ENCODE data around the gene DEPP1.

Gene DEPP1

GRCh38 chr10:44990965-44991364, 12.4 kb upstream of the DEPP1 start:
- no peak overlapping the region for H3K27ac ChIP-seq (ENCODE audit: low read depth, low read length)
- TF ChIP-seq CTCF (IDR thresholded peaks at IDR 0.05; ENCODE audit: low read depth, low read length, poor library complexity, severe bottlenecking) (no peak), EZH2phosphoT487 (IDR thresholded peaks at IDR 0.05; ENCODE audit: borderline replicate concordance, low read length) (no peak)

GRCh38 chr10:44990302-44990655, 11.7 kb upstream of the DEPP1 start:
- H3K4me1 ChIP-seq (ENCODE audit: control insufficient read depth, low read length), result no peaks in the 10 kb centered on the region
- H3K27me3 ChIP-seq (ENCODE audit: control insufficient read depth, low read length), result peaks cover 14% of the 10 kb centered on the region
- no peak overlapping the region for H3K4me3 ChIP-seq (ENCODE audit: low read length)
- no peaks in the 10 kb centered on the region for H3K79me2 ChIP-seq (ENCODE audit: control insufficient read depth, low read length)
- no peaks in the 10 kb centered on the region for H3K9me3 ChIP-seq (ENCODE audit: control insufficient read depth, insufficient read depth, low read length)
- H4K20me1 ChIP-seq (ENCODE audit: control insufficient read depth, insufficient read depth, low read depth, low read length), result no peaks in the 10 kb centered on the region
- no peaks in the 10 kb centered on the region for H3K36me3 ChIP-seq (ENCODE audit: control insufficient read depth, low read length)
- no peaks in the 10 kb centered on the region for H3F3A ChIP-seq (ENCODE audit: control insufficient read depth, insufficient read depth)
- TF ChIP-seq CTCF (IDR thresholded peaks at IDR 0.05; ENCODE audit: low read depth, low read length, poor library complexity, severe bottlenecking), result no peak
- TF ChIP-seq EZH2phosphoT487 (IDR thresholded peaks at IDR 0.05; ENCODE audit: borderline replicate concordance, low read length), result no peak
- H3K4me2 ChIP-seq (ENCODE audit: low read length), result no peak overlapping the region
- H3K9me2 ChIP-seq (replicated peaks; ENCODE audit: control insufficient read depth, low read length), result no peaks in the 10 kb centered on the region
- H3K27ac ChIP-seq (ENCODE audit: low read depth, low read length), result no peak overlapping the region

More at GRCh38 chr10:44990965-44991364, 12.4 kb upstream of the DEPP1 start:
- no peaks in the 10 kb centered on the region for H3K79me2 ChIP-seq (ENCODE audit: control insufficient read depth, low read length)
- no peaks in the 10 kb centered on the region for H3K9me2 ChIP-seq (replicated peaks; ENCODE audit: control insufficient read depth, low read length)
- no peaks in the 10 kb centered on the region for H3K36me3 ChIP-seq (ENCODE audit: control insufficient read depth, low read length)
- no peak overlapping the region for H3K4me3 ChIP-seq (ENCODE audit: low read length)
- H3K4me1 ChIP-seq (ENCODE audit: control insufficient read depth, low read length), result no peaks in the 10 kb centered on the region
- no peaks in the 10 kb centered on the region for H3K9me3 ChIP-seq (ENCODE audit: control insufficient read depth, insufficient read depth, low read length)
- peaks cover 8% of the 10 kb centered on the region for H3K27me3 ChIP-seq (ENCODE audit: control insufficient read depth, low read length)
- no peaks in the 10 kb centered on the region for H3F3A ChIP-seq (ENCODE audit: control insufficient read depth, insufficient read depth)
- H3K4me2 ChIP-seq (ENCODE audit: low read length), result no peak overlapping the region
- H4K20me1 ChIP-seq (ENCODE audit: control insufficient read depth, insufficient read depth, low read depth, low read length), result no peaks in the 10 kb centered on the region

GRCh38 chr10:44989597-44990301, 11.1 kb upstream of the DEPP1 start:
- Histone ChIP-seq H3K4me2 (ENCODE audit: low read length) (no peak overlapping the region), H3F3A (ENCODE audit: control insufficient read depth, insufficient read depth) (no peaks in the 10 kb centered on the region), H3K27ac (ENCODE audit: low read depth, low read length) (no peak overlapping the region), H3K79me2 (ENCODE audit: control insufficient read depth, low read length) (no peaks in the 10 kb centered on the region), H3K27me3 (ENCODE audit: control insufficient read depth, low read length) (peaks cover 18% of the 10 kb centered on the region), H3K4me3 (ENCODE audit: low read length) (no peak overlapping the region), H3K9me2 (replicated peaks; ENCODE audit: control insufficient read depth, low read length) (no peaks in the 10 kb centered on the region), H4K20me1 (ENCODE audit: control insufficient read depth, insufficient read depth, low read depth, low read length) (no peaks in the 10 kb centered on the region), H3K9me3 (ENCODE audit: control insufficient read depth, insufficient read depth, low read length) (no peaks in the 10 kb centered on the region), H3K36me3 (ENCODE audit: control insufficient read depth, low read length) (no peaks in the 10 kb centered on the region), H3K4me1 (ENCODE audit: control insufficient read depth, low read length) (no peaks in the 10 kb centered on the region)
- no peak for TF ChIP-seq EZH2phosphoT487 (IDR thresholded peaks at IDR 0.05; ENCODE audit: borderline replicate concordance, low read length)
- TF ChIP-seq CTCF (IDR thresholded peaks at IDR 0.05; ENCODE audit: low read depth, low read length, poor library complexity, severe bottlenecking), result no peak
